ENCODE data around the gene ENC1.

GRCh38 chr5:74660873-74661272, 20.3 kb upstream of the ENC1 start:
- TF ChIP-seq POLR2A (IDR thresholded peaks at IDR 0.05; ENCODE audit: low read depth, low read length) (no peak), POLR2AphosphoS5 (IDR thresholded peaks at IDR 0.05; ENCODE audit: low read depth, low read length) (no peak), PAX5 (IDR thresholded peaks at IDR 0.05; ENCODE audit: insufficient read depth, low read length, severe bottlenecking) (no peak)
